Activated gamma-delta T cell treated with anti-CD3 and anti-CD28 coated beads, Interleukin-2, amount 50 U/mL, for 16 hours (primary cell): ENCODE data around the gene OR56A1.
"Not testable (repeated sequence)": the region's sequence is repeated elsewhere in the genome, so short reads cannot be mapped to it uniquely, and the experiment has no call there.

Experiments used
- DNase-seq: peaks from one replicate; pipeline ENCODE4 v3.0.0-alpha.2; 2020; ENCODE audit warnings: low read depth

The OR56A1 gene

GRCh38 chr11:6030708-6031405, at the start of gene OR56A1:
Gene OR56A1 (minus strand): TSS chr11:6030758. CDS start chr11:6027692, 3,066 bp downstream.
- no peak for DNase-seq

- no peak for DNase-seq
These were observed 48.9 kb upstream of the OR56A1 start for GRCh38 chr11:6079463-6079862.

- DNase-seq, result no peak
These were observed 47.2 kb upstream of the OR56A1 start for GRCh38 chr11:6077723-6078122.

- DNase-seq, result not testable (repeated sequence)
These were observed 45.9 kb upstream of the OR56A1 start for GRCh38 chr11:6076443-6076842.

DNA sequence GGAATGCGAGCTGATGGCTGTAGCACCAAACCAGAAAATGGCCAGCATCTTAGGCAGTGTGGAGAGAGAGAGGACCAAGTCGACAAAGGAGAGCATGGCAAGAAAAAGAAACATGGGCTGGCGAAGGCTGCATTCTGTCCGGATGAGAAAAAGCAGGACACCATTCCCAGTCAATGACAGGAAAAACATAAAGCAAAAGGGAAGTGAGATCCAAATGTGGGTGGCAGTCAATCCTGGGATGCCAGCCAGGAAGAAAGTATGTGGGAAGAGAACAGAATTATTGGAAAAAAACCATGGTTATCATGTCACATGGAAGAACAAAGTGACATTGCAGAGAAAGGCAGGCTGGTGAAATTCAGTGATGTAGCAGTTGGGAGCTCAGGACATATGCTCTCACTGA, 36.9 kb upstream of the OR56A1 start:
- no peak for DNase-seq

GRCh38 chr11:6062691-6063358, 32.3 kb upstream of the OR56A1 start:
- DNase-seq, result no peak

DNA sequence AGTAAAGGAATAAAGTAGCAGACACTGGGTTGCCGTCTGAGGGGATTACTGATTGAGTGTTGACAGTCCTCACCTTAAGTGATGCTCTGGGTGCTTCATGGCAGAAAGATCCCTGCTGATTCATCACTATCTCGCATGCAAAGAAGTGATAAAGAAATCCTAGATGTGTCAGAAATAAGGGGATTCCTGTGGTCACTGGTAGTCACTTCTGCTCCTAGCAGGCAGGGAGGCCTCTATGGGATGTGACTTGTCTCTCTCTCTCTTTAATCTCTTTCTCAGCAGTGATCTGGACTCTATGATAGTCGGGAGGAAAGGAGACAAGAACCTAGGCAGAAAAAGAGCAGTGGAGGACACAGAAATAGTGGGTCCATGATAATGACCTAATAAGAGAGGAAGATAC, 30.9 kb upstream of the OR56A1 start:
- DNase-seq, result no peak

- no peak for DNase-seq
These were observed 26.9 kb upstream of the OR56A1 start for GRCh38 chr11:6057452-6057851.

DNA sequence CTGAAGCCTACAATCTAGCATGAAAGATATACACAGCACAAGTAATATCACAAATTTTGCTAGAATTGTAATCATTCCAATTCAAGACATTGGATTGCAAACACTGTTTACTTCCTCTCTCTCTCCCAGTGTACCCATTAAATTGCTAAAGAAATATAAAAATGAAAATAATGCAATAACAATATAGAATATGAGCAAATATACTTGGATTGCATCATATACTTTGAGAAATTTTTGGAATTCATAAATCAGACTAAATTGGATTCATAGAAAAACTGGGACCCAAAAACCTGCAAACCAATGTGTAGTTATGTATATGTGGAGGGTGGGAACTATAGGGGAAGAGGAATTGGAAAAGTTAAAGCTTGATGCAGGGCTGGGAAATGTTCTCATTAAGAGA, 25.0 kb upstream of the OR56A1 start:
- DNase-seq, result no peak

GRCh38 chr11:6052374-6052773, 21.8 kb upstream of the OR56A1 start:
- no peak for DNase-seq

- DNase-seq, result no peak
These were observed 10.3 kb upstream of the OR56A1 start for GRCh38 chr11:6040874-6041273.

DNA sequence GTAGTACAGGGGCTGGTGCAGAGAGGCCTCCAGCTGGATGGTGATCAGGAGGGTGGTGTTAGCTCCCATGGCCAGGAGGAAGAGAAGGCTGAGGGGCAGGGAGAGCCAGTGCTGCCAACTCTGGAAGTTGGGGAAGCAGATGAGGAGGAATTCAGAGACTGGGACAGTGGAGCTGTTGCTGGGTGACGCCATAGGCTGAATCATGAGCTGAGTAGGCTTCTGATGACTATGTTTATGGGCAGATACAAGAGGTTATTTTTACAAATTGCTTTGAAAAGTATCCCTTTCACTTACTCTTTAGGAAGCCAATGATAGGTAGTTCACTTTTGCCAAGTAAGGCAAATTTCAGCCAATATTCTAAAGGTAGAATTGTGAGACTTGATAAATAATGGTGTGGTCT, 3.1 kb downstream of the OR56A1 start:
- DNase-seq, result no peak

DNA sequence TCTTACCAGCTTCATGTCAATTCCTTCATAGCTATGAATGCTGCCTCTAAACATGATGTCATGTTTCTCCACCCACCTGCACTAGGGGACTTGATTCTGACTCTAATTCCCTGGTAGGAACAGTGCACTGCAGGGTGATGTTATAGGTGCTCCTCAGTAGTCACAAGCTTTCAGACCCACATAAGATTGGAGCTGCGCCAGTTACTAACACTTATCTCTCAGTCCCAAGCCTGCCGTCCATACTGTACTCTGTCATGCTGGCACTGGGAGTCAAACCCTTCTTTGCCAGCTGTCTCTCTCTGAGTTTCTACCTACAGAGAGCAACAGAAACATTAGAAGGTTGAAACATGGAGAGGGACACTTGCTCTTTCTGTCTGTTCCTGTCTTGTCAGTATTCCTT, 5.5 kb downstream of the OR56A1 start:
- no peak for DNase-seq

DNA sequence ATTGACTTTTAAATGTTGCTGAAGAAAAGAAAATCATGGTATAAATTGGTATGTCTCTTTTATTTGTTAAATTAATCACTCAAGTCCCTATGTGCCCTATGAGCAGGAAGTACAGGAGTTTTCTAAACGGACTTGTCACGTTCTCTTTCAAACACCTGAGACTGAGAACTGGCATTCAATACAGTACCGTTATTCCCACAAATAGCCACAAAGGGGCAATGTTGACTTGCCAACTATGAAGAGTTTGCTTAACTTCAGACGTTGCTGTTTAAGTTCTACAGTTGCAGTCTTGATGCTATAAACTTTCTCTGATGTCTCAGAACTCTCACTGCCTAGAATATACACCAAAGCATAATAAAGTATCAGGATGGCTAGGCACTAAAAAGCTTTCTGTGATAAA, 7.6 kb downstream of the OR56A1 start:
- no peak for DNase-seq

DNA sequence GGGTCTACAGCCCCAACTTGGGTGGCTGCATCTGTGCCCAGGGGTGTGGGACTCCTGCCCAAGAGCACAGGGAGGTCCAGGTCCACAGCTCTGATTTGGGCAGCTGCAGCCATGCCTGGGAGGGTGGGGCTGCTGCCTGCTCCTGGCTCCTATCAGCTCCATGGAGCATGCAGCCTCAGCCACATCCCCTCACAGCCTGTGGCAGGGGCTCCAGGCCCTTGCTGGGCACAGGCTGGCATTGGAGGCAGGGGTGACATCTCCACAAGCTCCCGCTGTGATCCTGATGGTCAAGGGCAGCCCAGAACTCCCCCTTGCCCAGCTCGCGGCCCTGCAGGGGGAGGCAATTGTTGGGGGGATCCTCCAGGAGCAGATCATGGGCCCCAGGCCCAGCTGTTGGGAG, 17.5 kb downstream of the OR56A1 start:
- DNase-seq, result no peak

DNA sequence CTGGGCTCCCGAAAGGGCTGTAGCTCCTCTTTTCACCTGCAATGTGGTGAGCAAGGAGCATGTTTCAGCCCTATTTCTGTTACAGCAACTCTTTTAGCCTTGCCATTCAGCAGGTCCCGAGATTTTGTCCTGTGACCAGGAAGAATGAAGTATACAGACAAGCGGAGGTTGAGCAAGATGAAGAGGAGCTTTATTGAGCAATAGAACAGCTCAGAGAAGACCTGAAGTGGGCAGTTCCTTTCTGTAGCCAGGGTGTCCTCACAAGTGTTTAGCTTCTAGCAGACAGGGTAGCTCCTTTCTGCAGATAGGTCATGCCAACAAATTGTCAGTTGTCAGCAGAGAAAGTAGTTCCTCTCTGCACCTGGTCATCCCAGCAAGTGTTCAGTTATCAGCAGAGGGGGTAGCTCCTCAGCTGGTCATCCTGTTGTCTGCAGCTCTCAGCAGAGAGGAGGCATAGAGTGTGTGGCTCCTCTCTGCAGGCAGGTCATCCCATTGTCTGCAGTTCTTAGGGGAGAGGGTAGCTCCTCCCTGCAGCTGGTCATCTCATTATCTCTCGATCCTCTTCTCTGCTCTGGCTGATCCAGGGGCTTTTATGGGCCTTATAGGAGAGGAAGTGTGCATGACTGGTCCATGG, 18.4 kb downstream of the OR56A1 start:
- DNase-seq, result no peak

- no peak for DNase-seq
These were observed 23.7 kb downstream of the OR56A1 start, which contains the start of gene OR56A4 for GRCh38 chr11:6006846-6007245. Gene OR56A4 (minus strand): TSS chr11:6006946. CDS start chr11:6002992, 3,954 bp downstream.

DNA sequence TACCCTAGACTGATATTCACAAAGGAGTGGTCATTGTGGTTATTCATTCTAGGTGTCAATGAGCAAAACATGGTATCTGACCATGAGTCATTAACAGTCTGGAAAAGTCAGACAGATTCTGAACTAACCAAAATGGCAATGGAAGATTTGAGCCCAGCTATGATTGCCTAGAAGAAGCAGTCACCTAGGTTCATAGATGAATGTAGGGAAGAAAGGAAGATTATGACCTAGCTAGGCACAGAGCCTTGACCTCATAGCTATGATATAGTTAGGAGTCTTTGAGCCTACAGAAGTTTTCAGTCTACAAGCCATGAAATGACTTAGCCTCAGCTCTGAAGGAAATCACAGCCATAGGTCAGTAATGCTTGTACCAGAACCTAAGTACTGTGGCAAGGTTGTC, 24.2 kb downstream of the OR56A1 start:
- no peak for DNase-seq

DNA sequence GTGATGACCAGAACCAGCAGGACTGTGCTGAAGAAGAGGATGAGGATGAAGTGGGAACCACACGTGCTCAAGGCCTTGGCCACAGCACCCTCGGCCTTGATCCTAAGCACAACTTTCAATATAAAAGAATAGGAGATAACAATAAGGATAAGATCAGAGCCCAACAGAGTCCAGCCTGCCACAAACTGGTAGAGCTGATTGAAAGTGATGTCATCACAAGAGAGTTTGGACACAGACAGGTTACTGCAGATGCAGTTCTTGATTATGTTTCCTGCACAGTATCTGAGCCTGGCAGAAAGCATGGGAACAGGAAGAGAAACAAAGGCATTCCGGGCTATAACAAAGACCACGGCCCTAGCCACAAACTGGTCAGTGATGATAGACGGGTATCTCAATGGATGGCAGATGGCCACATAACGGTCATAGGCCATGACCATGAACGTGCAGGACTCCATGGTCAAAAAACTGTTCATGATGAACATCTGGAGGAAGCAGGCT, 28.3 kb downstream of the OR56A1 start:
- DNase-seq, result no peak

- no peak for DNase-seq
These were observed 35.8 kb downstream of the OR56A1 start for GRCh38 chr11:5994791-5995190.

GRCh38 chr11:5992604-5993251, 37.8 kb downstream of the OR56A1 start:
- no peak for DNase-seq

DNA sequence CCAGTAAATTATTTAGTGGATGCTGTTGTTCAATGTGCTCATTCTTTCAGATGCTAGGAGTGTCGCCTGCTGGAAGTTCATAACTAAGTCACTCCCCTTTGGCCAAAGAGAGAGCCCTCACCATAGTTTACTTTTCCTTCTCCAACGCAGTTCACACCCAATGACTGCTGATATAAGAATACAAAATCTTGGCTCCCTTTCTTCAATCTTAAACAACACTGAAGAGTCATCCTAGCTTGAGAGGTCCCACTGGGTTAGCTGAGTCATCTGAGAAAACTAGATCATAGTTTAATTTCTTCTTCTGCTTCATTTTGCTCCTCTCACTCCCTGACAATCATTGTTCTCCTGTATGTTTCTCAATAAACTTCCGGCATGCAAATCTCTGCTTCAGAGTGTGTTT, 38.4 kb downstream of the OR56A1 start:
- DNase-seq, result no peak

GRCh38 chr11:5989203-5989602, 41.4 kb downstream of the OR56A1 start:
- DNase-seq, result no peak
